Gastrocnemius medialis (tissue), 4 donors: Measurements from ENCODE around the gene POM121L12.

Source experiments
- CTCF ChIP-seq, 5 experiments: fragments of 450-650 bp in 3 of 5; fragments of 200-600 bp in 2 of 5; sonication (generic) in 2 of 5; IDR thresholded peaks in 4 of 5; conservative IDR thresholded peaks in 1 of 5; 1 replicate in 4 of 5; 2 replicates in 1 of 5; pipeline ENCODE4 v1.5.1; 2016 to 2019; ENCODE audit warnings: antibody characterized with exemption in 5 of 5, mild to moderate bottlenecking in 3 of 5, moderate library complexity in 3 of 5
- POLR2A ChIP-seq, 2 donors: fragments of 450-650 bp; IDR thresholded peaks; one replicate each; pipeline ENCODE4 v1.6.1; 2017; ENCODE audit warnings: antibody characterized with exemption in 2 of 2, mild to moderate bottlenecking in 2 of 2, moderate library complexity in 2 of 2

GRCh38 chr7:53035499-53036412, at the start of gene POM121L12:
- no peak for TF ChIP-seq POLR2A (IDR thresholded peaks at IDR 0.05)
- no peak for TF ChIP-seq CTCF (IDR thresholded peaks at IDR 0.05 in 4 of 5, conservative IDR thresholded peaks at IDR 0.05 in 1 of 5)
